Mesenchymal stem cell (in vitro differentiated cells and primary cell): ENCODE results near the gene GNG11.

Source experiments
- DNase-seq: peaks from one replicate; pipeline ENCODE4 v3.0.0-alpha.2; 2013
- H2AFZ ChIP-seq: one replicate; pipeline ENCODE4 v1.6.1; 2013; ENCODE audit warnings: low read depth, mild to moderate bottlenecking, control low read depth, inconsistent platforms, low read length, moderate library complexity
- H2AK5ac ChIP-seq: 2 replicates; pipeline ENCODE4 v1.6.1; 2013; ENCODE audit warnings: low read length, moderate library complexity, mild to moderate bottlenecking, inconsistent platforms; ENCODE audit not compliant: severe bottlenecking
- H2BK120ac ChIP-seq: one replicate; pipeline ENCODE4 v1.6.1; 2013; ENCODE audit warnings: low read depth, mild to moderate bottlenecking, inconsistent platforms, low read length, moderate library complexity
- H2BK12ac ChIP-seq, 2 experiments: one replicate each; pipeline ENCODE4 v1.6.1; 2013; ENCODE audit warnings: inconsistent platforms in 2 of 2, low read length in 2 of 2, mild to moderate bottlenecking in 2 of 2, moderate library complexity in 2 of 2, control low read depth in 1 of 2
- H2BK15ac ChIP-seq: one replicate; pipeline ENCODE4 v1.6.1; 2013; ENCODE audit warnings: mild to moderate bottlenecking, low read depth, inconsistent platforms; ENCODE audit not compliant: poor library complexity, severe bottlenecking
- H2BK5ac ChIP-seq: 2 replicates; pipeline ENCODE4 v1.6.1; 2013; ENCODE audit warnings: low read depth, mild to moderate bottlenecking, low read length, control low read depth, inconsistent platforms; ENCODE audit not compliant: poor library complexity, severe bottlenecking
- H3K14ac ChIP-seq, 2 experiments: one replicate each; pipeline ENCODE4 v1.6.1; 2013; ENCODE audit warnings: inconsistent platforms in 2 of 2, low read length in 2 of 2, control low read depth in 1 of 2, mild to moderate bottlenecking in 1 of 2, moderate library complexity in 1 of 2
- H3K18ac ChIP-seq, 2 experiments: one replicate each; pipeline ENCODE4 v1.6.1; 2013; ENCODE audit warnings: inconsistent platforms in 2 of 2, low read length in 2 of 2, control low read depth in 1 of 2, low read depth in 1 of 2, mild to moderate bottlenecking in 1 of 2
- H3K23ac ChIP-seq, 2 experiments: one replicate each; pipeline ENCODE4 v1.6.1; 2013; ENCODE audit warnings: inconsistent platforms in 2 of 2, low read length in 2 of 2, mild to moderate bottlenecking in 2 of 2, moderate library complexity in 2 of 2, control low read depth in 1 of 2
- H3K27ac ChIP-seq: 2 replicates; pipeline ENCODE4 v1.5.1; 2013; ENCODE audit warnings: mild to moderate bottlenecking, moderate library complexity, low read length, control low read depth, inconsistent platforms; ENCODE audit not compliant: poor library complexity, severe bottlenecking
- H3K27me3 ChIP-seq, 2 experiments: 2 replicates each; pipeline versions ENCODE4 v1.6.1 to v1.7.0; 2013; ENCODE audit warnings: low read length in 2 of 2, mild to moderate bottlenecking in 2 of 2, moderate library complexity in 2 of 2, control low read depth in 1 of 2, inconsistent platforms in 1 of 2; ENCODE audit not compliant: control insufficient read depth in 1 of 2, insufficient read depth in 1 of 2
- H3K36me3 ChIP-seq, 2 experiments: 2 replicates each; pipeline versions ENCODE4 v1.6.1 to v1.7.0; 2013; ENCODE audit warnings: low read length in 2 of 2, control low read depth in 1 of 2, inconsistent platforms in 1 of 2, low read depth in 1 of 2, mild to moderate bottlenecking in 1 of 2; ENCODE audit not compliant: insufficient read depth in 2 of 2, control insufficient read depth in 1 of 2
- H3K4ac ChIP-seq, 2 experiments: one replicate each; pipeline ENCODE4 v1.6.1; 2013; ENCODE audit warnings: inconsistent platforms in 2 of 2, low read length in 2 of 2, mild to moderate bottlenecking in 2 of 2, moderate library complexity in 2 of 2, control low read depth in 1 of 2, low read depth in 1 of 2
- H3K4me1 ChIP-seq: 2 replicates; pipeline ENCODE4 v1.6.1; 2013; ENCODE audit warnings: low read depth, low read length, control low read depth; ENCODE audit not compliant: control insufficient read depth, insufficient read depth
- H3K4me2 ChIP-seq: 2 replicates; pipeline ENCODE4 v1.6.1; 2013; ENCODE audit warnings: low read length, mild to moderate bottlenecking, inconsistent platforms; ENCODE audit not compliant: poor library complexity, severe bottlenecking
- H3K4me3 ChIP-seq, 2 experiments: 2 replicates each; pipeline versions ENCODE4 v1.5.1 to v1.7.0; 2013; ENCODE audit warnings: low read length in 2 of 2, mild to moderate bottlenecking in 2 of 2, control low read depth in 1 of 2, low read depth in 1 of 2; ENCODE audit not compliant: insufficient read depth in 1 of 2
- H3K79me1 ChIP-seq: replicated peaks from 2 replicates; pipeline ENCODE4 v1.6.1; 2013; ENCODE audit warnings: mild to moderate bottlenecking, control low read depth, low read length, inconsistent platforms; ENCODE audit not compliant: poor library complexity, severe bottlenecking
- H3K9ac ChIP-seq: 2 replicates; pipeline ENCODE4 v1.7.0; 2013; ENCODE audit warnings: mild to moderate bottlenecking, low read length, moderate library complexity
- H3K9me3 ChIP-seq: 2 replicates; pipeline ENCODE4 v1.7.0; 2013; ENCODE audit warnings: mild to moderate bottlenecking, low read length; ENCODE audit not compliant: control insufficient read depth
- H4K8ac ChIP-seq: one replicate; pipeline ENCODE4 v1.6.1; 2013; ENCODE audit warnings: inconsistent platforms, mild to moderate bottlenecking, low read length, moderate library complexity
- H4K91ac ChIP-seq: one replicate; pipeline ENCODE4 v1.6.1; 2013; ENCODE audit warnings: mild to moderate bottlenecking, low read length, inconsistent platforms
- WGBS: methylation state at CpG from one replicate; pipeline ENCODE4 v1.1.7; 2013; ENCODE audit warnings: mixed read lengths; 5-methylcytosine and 5-hydroxymethylcytosine counted together

The GNG11 gene

GRCh38 chr7:93955304-93955703 lies 33.8 kb downstream of the GNG11 start:
- Histone ChIP-seq H3K79me1 (no peaks in the 10 kb centered on the region), H3K27ac (no peak overlapping the region), H2BK5ac (no peak overlapping the region), H4K91ac (no peak overlapping the region), H2BK120ac (no peak overlapping the region), H3K36me3 (no peaks in the 10 kb centered on the region), H3K27me3 (no peaks in the 10 kb centered on the region), H3K4me3 (no peak overlapping the region), H2BK15ac (no peak overlapping the region), H3K9me3 (no peaks in the 10 kb centered on the region), H3K14ac (no peak overlapping the region), H3K4me1 (no peaks in the 10 kb centered on the region), H2AK5ac (no peak overlapping the region), H3K23ac (no peak overlapping the region), H3K4ac (no peak overlapping the region), H3K4me2 (no peak overlapping the region), H3K9ac (no peak overlapping the region), H2AFZ (no peak overlapping the region), H4K8ac (no peak overlapping the region), H3K18ac (no peak overlapping the region), H2BK12ac (no peak overlapping the region)
- no peak for DNase-seq
- WGBS, result 94% methylated on average over 2 of the region's 2 CpGs

DNA sequence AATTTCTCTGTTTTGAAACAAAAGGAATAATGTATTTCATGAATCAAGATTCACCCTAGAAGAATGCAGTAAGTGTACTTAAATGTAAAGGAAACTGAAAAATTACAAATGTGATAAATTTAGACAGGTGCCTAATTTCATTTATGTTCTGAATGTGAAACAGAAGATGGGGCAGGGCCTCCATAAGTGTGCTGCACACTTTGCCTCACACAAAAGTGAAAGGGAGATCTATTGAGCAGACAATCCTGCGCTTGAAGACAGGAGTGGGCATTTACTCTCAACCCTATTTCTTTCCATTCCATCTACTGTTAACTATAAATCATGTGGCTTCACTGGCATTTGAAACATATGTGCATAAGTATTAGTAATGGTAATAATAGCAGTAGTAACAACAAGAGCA lies 36.2 kb downstream of the GNG11 start:
- Histone ChIP-seq H3K4me3 (no peak overlapping the region), H3K27ac (no peak overlapping the region), H3K14ac (no peak overlapping the region), H4K8ac (no peak overlapping the region), H2BK5ac (no peak overlapping the region), H2BK120ac (no peak overlapping the region), H3K27me3 (no peaks in the 10 kb centered on the region), H3K23ac (no peak overlapping the region), H3K36me3 (no peaks in the 10 kb centered on the region), H3K79me1 (no peaks in the 10 kb centered on the region), H4K91ac (no peak overlapping the region), H3K9ac (no peak overlapping the region), H3K4me1 (no peaks in the 10 kb centered on the region), H2BK12ac (no peak overlapping the region), H2AK5ac (no peak overlapping the region), H3K9me3 (no peaks in the 10 kb centered on the region), H3K4me2 (no peak overlapping the region), H3K4ac (no peak overlapping the region), H2BK15ac (no peak overlapping the region), H3K18ac (no peak overlapping the region), H2AFZ (no peak overlapping the region)
- DNase-seq, result no peak
- WGBS, result 80% methylated on average over 1 of the region's 1 CpG

- Histone ChIP-seq H4K8ac (no peak overlapping the region), H2BK15ac (no peak overlapping the region), H3K27ac (no peak overlapping the region), H2AFZ (no peak overlapping the region), H2BK5ac (no peak overlapping the region), H3K4me3 (no peak overlapping the region), H3K27me3 (no peaks in the 10 kb centered on the region), H3K79me1 (no peaks in the 10 kb centered on the region), H3K9me3 (no peaks in the 10 kb centered on the region), H3K4me2 (no peak overlapping the region), H3K4me1 (no peaks in the 10 kb centered on the region), H2BK120ac (no peak overlapping the region), H3K18ac (no peak overlapping the region), H3K4ac (no peak overlapping the region), H2BK12ac (no peak overlapping the region), H3K36me3 (no peaks in the 10 kb centered on the region), H3K14ac (no peak overlapping the region), H3K23ac (no peak overlapping the region), H4K91ac (no peak overlapping the region), H3K9ac (no peak overlapping the region), H2AK5ac (no peak overlapping the region)
- WGBS, result 94% methylated on average over 2 of the region's 3 CpGs
- no peak for DNase-seq
Measured at GRCh38 chr7:93958216-93958615, 36.7 kb downstream of the GNG11 start.

DNA sequence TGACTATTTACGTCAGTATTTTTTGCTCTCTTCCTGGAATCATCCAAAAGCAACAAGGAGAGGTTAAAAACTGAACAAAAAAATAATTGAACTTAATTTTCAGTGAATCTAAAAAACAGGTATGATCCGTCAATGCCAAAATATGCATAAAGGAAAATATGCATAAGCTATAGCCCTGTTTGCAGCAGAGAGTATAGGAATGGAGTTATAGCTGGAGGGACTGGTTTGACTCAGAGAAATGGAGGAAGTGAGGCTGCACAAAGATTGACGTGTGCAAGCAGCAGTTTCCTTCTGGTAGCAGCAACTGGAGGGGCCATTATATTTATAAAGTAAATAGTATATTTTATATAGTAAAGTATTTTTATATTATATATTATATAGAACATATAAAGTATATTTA lies 37.1 kb downstream of the GNG11 start:
- Histone ChIP-seq H3K9ac (no peak overlapping the region), H3K79me1 (no peaks in the 10 kb centered on the region), H2BK120ac (no peak overlapping the region), H3K27ac (no peak overlapping the region), H3K14ac (no peak overlapping the region), H3K4me3 (no peak overlapping the region), H2AFZ (no peak overlapping the region), H3K23ac (no peak overlapping the region), H4K8ac (no peak overlapping the region), H3K36me3 (no peaks in the 10 kb centered on the region), H3K4me1 (no peaks in the 10 kb centered on the region), H3K4me2 (no peak overlapping the region), H4K91ac (no peak overlapping the region), H2BK5ac (no peak overlapping the region), H3K18ac (no peak overlapping the region), H3K27me3 (no peaks in the 10 kb centered on the region), H3K9me3 (no peaks in the 10 kb centered on the region), H2BK12ac (no peak overlapping the region), H2AK5ac (no peak overlapping the region), H3K4ac (no peak overlapping the region), H2BK15ac (no peak overlapping the region)
- 96% methylated on average over 1 of the region's 3 CpGs for WGBS
- DNase-seq, result no peak
